ENCODE measurements around the gene IL17C. TPM values are rescaled to one million over a fixed set of nuclear protein-coding genes. Genes with fewer than 3 reads are reported as not detected.

The IL17C gene
- total and polyA plus RNA-seq, 2 of the 8 experiments (the other 6 are each of a cell fraction or from before 2014, with no cell fraction given): 1.1 to 1.9 TPM

GRCh38 chr16:88673716-88674379, 35.5 kb downstream of the IL17C start (continued):
- no peak for TF ChIP-seq KDM4A (IDR thresholded peaks at IDR 0.05; ENCODE audit: low read depth, low read length, severe bottlenecking)
- no peak for TF ChIP-seq RXRA (IDR thresholded peaks at IDR 0.05; ENCODE audit: insufficient read depth, low read depth, low read length)
- TF ChIP-seq JUN (IDR thresholded peaks at IDR 0.05; ENCODE audit: low read depth, low read length): no peak
- no peak for TF ChIP-seq EZH2 (IDR thresholded peaks at IDR 0.05; ENCODE audit: low read depth, low read length, severe bottlenecking)
- no peak for TF ChIP-seq RBBP5 (IDR thresholded peaks at IDR 0.05; ENCODE audit: borderline replicate concordance, low read depth, low read length)
- no peak for TF ChIP-seq GTF2F1 (IDR thresholded peaks at IDR 0.05; ENCODE audit: borderline replicate concordance, low read depth, low read length)
- TF ChIP-seq JUND (IDR thresholded peaks at IDR 0.05; ENCODE audit: low read length): no peak
- TF ChIP-seq ZNF274 (IDR thresholded peaks at IDR 0.05; ENCODE audit: borderline replicate concordance, extremely low read depth, low read length): no peak
- TF ChIP-seq MAX (IDR thresholded peaks at IDR 0.05): no peak

Measured in H1 (cell line).